ENCODE results near the gene TMEM92.
"Not testable (repeated sequence)": the region's sequence is repeated elsewhere in the genome, so short reads cannot be mapped to it uniquely, and the experiment has no call there.

Gene TMEM92

DNA sequence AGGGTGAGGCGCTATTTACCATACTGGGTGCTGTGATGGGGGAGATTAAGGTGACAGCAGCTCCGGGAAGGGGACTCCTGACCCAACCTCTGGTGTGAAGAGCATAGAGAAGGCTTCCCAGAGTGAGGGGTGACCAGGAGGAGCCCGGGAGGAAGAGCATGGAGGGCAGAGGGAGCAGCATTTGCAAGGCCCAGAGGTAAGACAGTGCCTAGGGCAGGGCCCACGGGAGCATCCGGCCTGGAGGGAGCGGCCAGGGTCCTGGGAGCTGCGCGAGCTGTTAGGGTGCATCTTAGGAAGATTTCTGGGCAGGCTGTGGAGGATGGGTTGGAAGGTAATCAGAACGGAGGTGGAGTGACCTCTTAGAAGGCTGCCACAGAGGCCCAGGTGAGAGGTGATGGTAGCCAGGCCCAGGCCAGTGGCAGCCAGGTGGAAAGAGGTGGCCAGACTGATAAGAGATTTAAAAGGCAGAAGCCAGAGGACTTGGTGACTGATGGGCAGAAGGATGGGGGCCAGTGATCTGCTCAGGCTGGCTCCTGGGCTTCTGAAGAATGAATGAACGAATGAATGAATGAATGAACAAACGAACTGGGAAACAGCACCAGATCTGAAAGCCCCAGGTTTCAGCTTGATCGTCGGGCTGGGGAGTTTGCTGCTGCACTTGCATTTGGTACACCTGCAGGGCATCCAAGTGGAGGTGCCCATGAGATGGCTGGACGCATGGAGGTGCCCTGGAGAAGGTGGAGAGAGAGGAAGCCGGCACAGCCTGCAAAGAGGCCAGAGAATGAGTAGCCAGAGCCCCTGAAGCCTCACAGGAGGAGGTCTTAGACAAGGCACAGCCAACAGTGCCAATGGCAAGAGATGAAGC is 13.0 kb upstream of the TMEM92 start:
- no peak for DNase-seq
- in situ Hi-C loops (cut with MboI; ENCODE audit: low pct_unique_long_range_greater_than_20kb, low sequenced_read_pairs), result no loop called here

DNA sequence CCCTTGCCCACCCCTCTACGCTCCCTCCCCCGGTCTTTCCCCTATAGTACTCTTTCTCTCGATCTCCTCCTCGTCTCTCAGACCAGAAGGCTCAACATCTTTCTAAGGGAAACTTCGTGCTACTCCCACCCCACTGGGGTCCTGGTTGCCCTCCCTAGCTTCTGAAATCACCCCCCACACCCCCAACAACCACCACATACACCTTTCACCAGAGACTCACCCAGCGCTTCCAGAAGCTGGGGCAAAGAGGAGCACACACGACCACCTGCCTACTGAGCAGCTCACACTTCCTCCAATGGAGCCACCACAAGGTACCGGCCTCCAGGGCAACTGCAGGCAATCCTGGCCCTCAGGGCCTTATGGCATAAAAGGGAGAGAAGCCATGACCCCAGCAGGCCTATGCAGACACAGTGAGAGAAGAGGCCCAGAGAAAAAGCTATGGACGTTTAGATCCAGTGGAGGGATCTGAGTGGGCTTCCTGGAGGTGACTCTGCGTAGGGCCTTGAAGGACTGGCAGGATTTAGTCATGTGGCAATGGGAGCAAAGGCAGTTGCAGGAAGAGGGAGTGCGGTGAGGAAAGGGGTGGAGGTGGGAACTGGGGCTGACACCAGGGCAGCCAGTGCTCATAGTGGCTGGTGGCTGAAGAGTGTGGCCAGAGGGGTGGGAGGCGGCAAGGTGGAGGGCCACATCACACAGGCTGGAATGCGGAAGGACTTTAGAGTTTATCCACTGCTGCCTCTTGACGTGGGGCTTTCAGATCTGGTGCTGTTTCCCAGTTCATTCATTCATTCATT is 12.1 kb upstream of the TMEM92 start:
- DNase-seq, result no peak
- in situ Hi-C loops (cut with MboI; ENCODE audit: low pct_unique_long_range_greater_than_20kb, low sequenced_read_pairs), result no loop called here

DNA sequence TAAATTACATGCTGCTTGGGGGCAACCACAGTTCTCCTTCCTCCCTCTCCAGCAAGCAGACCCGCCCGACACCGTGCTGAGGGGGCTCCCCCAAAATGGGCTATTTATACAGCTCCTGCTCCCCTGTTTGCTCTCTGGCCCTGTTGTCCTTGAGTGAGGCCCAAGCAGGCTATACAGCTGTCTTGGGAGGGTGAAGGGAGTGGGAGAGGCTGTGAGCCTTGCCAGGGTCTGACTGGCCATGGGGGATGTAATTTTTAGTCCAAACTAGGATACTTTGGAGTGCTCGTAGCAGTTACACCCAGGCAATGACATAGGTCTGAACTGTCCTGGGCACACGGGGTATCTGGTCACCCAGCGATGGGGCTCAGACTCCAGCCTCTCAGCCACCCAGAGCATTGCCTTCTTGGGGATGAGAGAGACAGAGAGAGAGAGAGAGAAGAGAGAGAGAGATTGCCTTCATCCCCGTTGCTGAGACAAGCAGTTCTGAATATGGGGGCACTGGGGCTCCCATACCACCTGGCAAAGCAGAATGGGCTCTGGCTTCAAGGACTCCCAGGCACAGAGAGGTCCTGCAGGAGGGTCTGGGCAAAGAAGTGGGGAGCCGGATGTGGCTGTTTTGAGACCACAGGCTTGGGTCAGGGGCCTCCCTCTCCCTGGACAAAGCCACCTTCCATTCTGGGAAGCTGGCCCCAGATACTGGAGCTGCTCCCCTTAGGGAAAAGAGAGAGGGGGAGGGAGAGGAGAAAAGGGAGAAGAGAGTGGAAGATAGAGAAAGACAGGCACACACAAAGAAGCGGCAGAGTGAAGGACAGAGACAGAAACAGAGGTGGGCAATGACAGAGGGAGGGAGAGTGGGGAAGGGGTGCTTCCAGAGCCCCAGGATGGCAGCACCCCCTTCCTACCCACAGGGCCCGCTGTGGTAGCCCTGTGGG is 10.7 kb upstream of the TMEM92 start:
- no peak for DNase-seq
- in situ Hi-C loops (cut with MboI; ENCODE audit: low pct_unique_long_range_greater_than_20kb, low sequenced_read_pairs), result no loop called here

DNA sequence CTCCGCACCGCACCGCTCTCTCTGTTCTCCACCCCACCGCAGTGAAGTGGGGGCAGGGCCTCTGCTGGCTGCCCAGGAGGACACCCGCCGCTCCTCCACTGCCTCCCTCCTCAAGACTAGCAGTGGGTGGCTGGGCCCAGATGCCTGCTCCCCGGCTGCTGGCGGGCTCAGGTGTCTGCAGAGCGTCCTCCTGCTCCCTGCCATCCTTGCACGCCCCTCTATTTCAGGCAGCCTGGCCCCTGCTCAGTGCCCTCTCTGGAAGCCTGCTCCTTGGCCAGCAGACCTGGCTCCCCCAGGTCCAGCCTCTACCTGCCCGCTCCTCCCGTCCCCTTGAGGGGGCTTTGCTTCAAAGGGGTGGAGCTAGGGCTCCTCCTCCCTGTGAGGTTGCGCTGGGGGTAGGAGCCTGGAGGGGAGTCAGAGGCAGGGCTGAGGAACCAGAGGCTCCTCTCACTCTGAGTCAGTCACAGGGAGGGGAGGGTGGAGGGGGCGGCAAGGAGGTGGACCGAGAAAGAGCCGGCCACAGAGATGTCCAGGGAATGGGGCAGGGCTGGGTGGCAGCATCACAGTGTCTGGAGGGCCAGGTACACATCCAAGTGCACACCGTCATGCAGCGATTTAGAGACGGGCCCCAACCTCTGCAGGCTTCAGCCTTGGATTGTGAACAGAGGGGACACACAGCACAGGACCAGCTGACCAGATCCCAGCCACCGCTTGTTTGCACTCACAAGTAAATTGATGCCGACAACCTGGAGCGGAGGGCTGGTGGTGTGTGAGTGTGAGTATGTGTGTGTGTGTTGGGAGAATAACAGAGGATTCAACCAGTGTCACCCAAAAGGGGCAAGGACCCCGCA is 9.8 kb upstream of the TMEM92 start:
- no peak for DNase-seq
- in situ Hi-C loops (cut with MboI; ENCODE audit: low pct_unique_long_range_greater_than_20kb, low sequenced_read_pairs), result no loop called here

DNA sequence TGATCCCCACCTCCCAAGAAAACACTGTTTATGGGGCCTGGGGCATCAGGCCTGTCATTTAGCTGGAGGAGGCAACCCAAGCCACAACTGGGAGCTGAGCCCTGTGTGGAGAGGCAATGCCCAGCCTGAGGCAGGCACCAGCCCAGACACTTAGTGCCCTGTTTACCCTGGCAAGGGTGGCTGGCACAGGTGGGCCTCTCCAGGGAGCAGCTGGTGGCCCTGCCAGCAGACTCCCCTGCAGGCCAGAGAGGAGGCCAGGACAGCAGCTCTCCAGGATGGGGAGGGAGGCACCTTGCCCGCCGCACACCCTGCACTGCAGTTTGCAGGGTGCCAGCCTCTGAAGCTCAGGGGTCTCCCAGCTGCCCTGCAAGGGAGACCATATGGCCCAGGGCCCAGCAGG is 9.1 kb upstream of the TMEM92 start:
- in situ Hi-C loops (cut with MboI; ENCODE audit: low pct_unique_long_range_greater_than_20kb, low sequenced_read_pairs), result no loop called here
- DNase-seq, result no peak

DNA sequence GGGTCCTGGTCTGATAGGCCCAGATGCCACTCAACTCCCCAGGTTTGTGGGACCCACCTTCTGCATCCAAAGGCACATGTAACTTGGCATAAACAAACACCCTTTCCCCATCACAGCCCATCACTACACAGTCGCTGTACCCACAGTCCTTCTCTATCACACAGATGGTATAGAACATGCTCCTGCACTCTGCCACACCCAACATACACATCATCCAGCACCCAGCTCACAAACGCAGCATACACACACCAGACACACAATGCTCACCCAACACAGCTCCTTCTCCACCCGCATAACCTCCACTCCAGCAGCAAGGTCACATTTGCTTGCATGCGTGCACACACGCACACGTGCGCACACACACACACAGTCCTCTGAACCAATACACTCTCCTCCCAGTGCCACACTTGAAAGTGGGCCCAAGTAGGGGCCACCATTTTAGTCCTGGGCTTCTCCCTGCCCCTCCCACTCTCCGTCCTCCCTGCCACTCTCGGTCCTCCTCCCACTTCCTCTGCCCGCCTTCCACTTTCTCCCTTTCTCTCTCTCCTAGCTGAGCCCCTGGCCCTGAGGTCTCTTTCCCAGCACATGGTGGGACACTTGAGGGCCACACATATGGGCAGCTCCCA is 8.5 kb upstream of the TMEM92 start:
- in situ Hi-C loops (cut with MboI; ENCODE audit: low pct_unique_long_range_greater_than_20kb, low sequenced_read_pairs), result no loop called here
- DNase-seq, result no peak

DNA sequence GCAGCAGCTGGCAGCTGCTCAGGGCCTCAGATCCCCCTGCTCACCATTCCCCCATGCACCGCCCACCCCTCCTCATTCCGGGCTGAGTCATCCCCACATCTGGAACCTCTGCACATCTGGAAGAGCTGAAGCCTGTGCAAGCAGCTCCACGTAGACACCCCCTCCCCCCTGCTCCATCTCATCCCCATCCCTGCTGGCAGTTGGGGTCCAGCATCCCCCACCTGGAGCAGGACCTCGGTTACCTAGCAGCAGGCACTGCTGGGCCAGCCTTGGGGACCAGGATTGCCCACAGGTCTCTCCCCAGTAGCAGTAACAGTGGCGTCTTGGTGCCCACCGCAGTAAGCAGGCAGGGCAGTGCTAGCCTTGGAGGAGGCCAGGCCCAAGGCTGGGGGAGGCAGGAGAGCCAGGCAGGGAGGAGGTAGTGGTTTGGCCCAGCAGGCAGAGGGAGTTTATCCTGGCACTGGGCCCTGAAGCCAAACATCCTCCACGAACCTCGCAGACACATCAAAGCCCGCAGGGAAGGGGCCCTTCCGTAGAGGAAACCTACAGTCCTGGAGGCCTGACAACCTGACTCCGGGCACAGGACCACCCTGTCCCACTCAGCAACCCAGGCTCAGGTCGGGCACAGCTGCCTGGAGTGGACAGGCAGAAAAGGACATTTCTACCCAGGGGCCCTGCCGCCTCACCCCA is 7.7 kb upstream of the TMEM92 start:
- DNase-seq, result no peak
- in situ Hi-C loops (cut with MboI; ENCODE audit: low pct_unique_long_range_greater_than_20kb, low sequenced_read_pairs), result no loop called here

DNA sequence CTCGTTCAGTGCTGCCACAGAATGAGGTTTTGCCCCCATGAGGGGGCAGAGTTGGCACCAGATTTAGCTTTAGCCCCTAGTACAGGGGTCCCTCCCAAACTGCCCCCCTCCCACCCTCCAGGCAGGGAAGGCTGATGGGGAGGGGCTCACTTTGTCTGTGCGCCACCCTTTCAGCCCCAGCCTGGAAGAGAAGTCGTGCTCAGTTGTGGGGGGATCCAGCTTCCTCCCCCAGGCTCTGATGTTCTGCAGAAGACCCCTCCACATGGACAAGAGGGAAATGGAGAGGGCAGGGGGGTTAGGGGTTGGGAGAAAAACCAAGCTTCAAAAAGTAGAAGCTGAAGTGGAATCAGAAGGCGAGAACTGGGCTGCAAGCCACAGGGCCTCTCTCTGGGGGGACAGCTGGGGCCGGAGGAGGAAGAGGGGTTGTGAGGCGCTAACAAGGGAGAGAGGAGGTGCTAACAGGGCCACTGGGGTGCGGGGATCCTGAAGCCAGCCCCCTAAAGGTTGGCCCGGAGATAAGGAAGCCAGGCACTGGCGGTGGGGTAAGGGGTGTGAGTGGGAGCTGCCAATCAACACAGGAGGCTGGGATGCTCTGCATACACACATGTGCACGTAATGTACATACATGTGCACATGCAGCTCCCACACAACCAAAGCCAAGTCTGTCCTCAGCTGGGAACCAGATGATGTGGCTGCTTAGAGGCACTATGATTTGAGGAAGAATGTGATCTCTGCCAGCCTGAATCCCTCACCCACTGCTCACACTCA is 7.0 kb upstream of the TMEM92 start:
- DNase-seq, result no peak
- in situ Hi-C loops (cut with MboI; ENCODE audit: low pct_unique_long_range_greater_than_20kb, low sequenced_read_pairs), result no loop called here

DNA sequence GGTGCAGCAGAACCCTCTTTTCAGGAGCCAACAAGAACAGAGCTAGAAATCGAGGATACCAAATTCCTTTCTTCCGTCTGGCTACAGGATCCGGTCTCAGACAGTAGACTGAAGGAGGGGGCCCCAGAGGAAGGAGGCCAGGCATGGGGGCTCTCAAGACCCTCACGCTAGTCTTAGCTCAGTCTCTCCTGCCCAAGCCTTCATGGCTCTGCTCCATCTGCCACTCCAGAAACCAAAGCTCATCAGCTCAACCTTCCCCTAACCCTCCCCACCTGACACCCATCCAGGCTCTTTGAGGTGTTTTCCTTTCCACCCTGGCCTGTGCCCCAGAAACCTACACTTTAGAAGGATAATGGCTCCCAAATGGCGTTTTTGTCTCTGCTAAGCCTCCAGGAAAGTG is 6.2 kb upstream of the TMEM92 start:
- DNase-seq, result no peak
- in situ Hi-C loops (cut with MboI; ENCODE audit: low pct_unique_long_range_greater_than_20kb, low sequenced_read_pairs), result no loop called here

DNA sequence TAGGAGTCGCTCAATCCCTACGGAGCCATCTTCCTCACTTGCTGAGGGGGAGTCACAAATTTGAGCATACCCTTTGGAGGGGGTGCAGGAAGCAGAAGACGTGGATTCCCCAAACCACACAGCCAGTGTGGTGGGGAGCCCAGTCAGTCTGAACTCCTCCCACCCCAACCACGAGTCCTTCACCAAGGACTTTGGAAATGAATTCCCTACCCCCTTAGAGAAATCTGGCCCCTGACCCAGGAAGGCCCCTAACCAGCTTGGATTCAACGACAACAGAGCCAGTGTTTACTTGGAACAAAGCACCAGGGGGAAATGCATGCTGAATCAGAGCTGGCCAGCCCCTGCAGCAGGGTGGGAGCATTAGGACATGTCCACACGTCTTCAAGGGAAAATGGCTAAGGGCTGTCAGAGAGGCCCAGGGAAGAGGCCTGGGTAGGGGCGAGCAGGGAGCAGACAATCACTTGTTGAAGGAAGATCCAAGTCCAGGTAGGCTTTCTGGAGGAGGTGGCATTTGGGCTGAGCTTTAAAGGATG is 5.5 kb upstream of the TMEM92 start:
- in situ Hi-C loops (cut with MboI; ENCODE audit: low pct_unique_long_range_greater_than_20kb, low sequenced_read_pairs), result no loop called here
- no peak for DNase-seq

DNA sequence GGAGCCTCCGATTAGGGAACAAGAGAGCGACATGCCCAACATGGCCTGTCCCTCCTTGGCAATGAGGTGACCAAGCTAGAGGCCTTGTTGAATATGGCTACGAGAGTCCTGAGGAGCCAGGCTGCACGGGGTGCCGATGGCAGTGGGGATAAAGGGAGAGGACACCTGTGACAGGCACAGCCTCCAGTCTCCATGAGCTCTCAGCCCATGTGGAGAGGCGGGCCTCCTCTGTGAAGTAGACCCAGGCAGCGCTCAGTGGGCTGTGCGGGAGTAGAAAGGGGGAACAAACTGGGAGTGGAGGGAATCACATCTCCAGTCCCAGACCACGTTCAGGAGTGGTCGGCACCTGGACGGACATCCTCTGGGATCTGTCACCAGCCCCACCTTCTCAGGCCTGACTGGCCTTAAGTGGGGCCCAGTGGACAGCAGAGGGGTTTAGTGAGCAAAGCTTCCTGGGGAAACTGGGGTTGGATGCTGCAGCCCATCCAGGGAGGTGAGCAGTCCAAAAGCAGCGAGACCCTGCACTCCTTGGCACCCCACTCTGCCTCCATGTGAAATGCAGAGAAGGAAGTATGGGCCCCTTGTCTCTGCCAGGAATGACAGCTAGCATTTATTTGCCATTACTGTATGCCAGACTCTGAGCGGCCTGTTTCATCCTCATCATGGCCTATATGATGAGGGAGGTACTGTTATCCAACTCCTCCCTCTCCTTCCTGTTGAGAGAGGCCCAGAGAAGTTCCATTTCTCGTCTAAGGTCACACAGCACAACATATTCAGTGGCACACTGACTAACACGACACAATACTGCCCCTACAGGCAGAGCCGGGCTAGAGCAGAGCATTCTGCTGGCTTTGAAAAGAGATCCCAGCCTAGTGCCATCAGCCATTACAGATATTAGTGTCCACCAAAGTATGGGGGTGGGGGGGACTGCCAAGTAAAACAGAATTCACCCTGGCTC is 4.5 kb upstream of the TMEM92 start:
- DNase-seq, result peak; percentile 56
- in situ Hi-C loops (cut with MboI; ENCODE audit: low pct_unique_long_range_greater_than_20kb, low sequenced_read_pairs), result loop anchor here (10.0 kb wide), 1 partner anchor 55 kb away; no protein-coding TSS in a partner anchor

DNA sequence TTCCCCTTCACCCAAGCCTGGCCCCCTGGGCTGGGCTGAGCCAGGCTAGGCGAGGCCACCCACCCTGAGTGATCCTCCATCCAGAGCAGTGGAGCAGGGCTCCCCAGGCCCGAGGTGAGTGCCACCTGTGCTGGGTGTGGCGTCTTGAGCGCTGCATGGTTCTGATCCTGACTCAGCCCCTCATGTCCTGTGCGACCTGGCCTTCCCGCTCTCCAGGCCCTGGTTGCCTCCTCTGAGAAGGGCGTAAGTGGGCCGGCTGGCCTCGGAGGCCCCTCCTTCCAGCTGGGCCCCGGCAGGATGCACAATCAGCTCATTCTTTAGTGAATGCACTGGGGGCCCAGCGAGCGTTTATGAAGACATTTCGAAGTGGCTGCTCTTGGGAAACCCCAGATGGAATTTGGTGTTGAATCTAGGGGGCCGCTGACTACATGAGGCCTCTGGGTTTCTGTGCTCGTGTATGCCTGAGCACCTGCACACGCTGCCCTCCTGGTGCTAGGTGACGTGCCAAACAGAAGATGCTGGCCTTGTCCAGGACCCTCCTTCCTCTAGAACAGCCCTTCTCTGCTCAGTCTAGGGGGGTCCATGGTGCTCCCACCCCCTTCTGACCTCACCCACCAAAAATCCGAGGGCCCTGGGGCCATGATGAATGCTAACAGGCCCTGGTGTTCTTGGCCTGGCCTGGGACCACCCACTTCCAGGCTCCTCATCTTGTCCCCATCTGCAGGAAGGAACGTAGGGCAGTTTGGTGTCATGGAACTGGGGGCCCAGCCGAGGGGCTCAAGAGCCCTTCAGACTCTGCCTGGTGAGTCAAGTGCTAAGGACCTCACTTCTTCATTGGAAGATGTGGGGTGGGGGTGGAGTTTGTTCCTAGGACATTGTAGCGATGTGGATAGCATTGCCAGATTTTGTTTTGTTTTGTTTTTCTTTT is 3.6 kb upstream of the TMEM92 start:
- in situ Hi-C loops (cut with MboI; ENCODE audit: low pct_unique_long_range_greater_than_20kb, low sequenced_read_pairs), result loop anchor here (10.0 kb wide), 1 partner anchor 56 kb away; no protein-coding TSS in a partner anchor
- no peak for DNase-seq

DNA sequence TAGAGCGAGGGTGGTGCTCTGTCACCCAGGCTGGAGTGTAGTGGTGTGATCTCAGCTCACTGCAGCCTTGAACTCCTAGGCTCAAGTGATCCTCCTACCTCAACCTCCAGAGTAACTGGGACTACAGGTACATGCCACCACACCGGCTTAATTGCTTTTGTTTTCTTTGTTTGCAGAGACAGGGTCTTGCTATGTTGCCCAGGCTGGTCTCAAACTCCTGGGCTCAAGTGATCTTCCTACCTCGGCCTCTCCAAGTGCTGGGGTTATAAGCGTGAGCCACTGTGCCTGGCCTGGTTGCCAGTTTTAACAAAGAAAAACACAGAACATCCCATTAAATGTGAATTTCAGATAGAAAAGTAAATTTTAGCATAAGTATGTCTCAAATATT is 2.9 kb upstream of the TMEM92 start:
- in situ Hi-C loops (cut with MboI; ENCODE audit: low pct_unique_long_range_greater_than_20kb, low sequenced_read_pairs), result loop anchor here (10.0 kb wide), 1 partner anchor 57 kb away; no protein-coding TSS in a partner anchor
- not testable (repeated sequence) for DNase-seq

DNA sequence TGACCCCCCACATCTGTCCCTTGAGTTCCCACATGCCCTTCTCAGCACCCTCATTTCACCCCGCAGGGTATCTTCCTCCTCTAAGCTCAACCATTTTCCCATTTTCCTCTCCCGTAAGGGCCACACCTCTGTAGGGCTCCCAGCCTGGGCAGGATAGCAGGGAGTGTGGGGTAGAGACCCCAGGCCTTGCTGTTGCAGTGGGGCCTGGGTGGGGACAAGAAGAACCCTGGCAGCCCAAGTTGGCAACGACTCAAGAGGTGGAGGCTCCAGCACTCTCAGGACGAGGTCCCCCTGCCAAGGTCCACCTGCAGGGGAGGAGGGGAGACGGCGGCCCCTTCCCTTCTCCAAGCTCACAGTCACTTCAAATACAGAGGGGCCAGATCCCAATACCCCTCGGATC is 2.0 kb upstream of the TMEM92 start:
- in situ Hi-C loops (cut with MboI; ENCODE audit: low pct_unique_long_range_greater_than_20kb, low sequenced_read_pairs), result loop anchor here (10.0 kb wide), 1 partner anchor 57 kb away; no protein-coding TSS in a partner anchor

More for the DNA sequence above, 2.0 kb upstream of the TMEM92 start:
- DNase-seq, result no peak
